Regular cardiac myocyte (primary cell): ENCODE measurements around the gene RYR2. TPM values are rescaled to one million over a fixed set of nuclear protein-coding genes. Genes with fewer than 3 reads are reported as not detected.

Source experiments
- total RNA-seq: library from RNA; depleted of rRNA; stranded (reverse); fragments of >200 nt; gene quantifications from 2 replicates; pipeline ENCODE4 v1.2.3, GENCODE V29; 2014

Gene RYR2
- total RNA-seq = under 0.01 TPM in 1 of 2 replicates, not detected in the other

DNA sequence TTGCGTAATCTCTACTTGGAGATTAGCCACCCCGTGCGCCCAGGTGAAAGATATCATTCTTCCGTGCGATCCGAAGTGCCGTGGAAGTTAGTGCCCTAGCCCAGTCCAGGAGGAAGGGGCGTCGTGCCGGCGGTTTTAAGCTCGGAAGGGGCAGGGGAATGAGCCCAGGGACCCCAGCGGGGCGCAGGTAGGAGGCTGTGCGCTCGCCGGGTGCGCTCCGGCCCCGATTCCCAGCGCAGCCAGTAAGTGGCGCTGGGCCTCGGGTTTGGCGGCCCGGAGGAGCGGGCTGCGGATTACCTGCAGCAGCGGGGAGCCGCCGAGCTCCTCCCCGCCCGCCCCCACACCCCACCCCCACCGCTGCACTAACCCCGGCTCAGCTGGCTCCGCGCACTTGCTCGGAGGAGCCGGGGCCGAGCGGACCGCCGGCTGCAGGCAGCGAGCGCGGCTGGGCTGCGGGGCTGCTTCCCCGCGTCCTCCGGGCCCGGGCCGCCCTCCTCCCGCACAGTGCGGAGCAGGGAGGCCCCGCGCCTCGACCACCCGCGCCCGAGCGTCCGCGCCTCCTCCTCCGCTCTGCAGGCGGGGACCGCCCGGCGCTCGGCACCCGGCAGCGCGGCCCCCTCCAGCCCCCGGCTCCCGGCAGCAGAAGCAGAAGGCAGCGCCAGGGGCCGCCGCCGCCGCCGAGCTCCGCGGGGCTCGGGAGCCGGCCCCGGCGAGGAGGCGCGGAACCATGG lies at the start of gene RYR2:
TSS of gene RYR2 (plus strand) at position 390 of the 731 bp plus-strand sequence. CDS start at position 728, 338 bp downstream.

DNA sequence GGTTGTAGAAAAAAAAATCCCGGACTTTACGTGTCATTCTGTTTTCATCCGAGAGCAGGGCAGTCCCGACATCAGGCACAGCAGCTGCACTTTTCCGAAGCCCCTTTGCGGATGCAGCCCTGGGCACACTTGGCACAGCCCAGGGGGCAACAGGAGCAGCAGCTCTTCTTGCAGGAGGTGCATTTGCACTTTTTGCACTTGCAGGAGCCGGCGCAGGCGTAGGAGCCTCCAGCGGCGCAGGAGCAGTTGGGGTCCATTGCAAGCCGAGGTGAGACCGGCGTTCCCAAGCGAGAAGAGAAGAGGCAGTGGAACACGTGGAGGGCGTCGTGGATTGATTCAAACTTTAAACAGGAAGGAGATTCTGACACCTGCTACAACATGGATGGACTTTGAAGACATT lies 37.9 kb upstream of the RYR2 start, which contains the start of gene MT1HL1:
TSS of gene MT1HL1 (minus strand) at position 326 of the 400 bp plus-strand sequence. CDS start at position 257, 69 bp downstream.

Other genes with a start within 250 kb of the RYR2 start
- gene MTR, start 246.9 kb upstream of the RYR2 start, total RNA-seq = 36.8 and 40.6 TPM in 2 replicates
- gene MT1HL1, start 37.7 kb upstream of the RYR2 start, total RNA-seq = not detected in 2 replicates